GM23248 (cell line): Measurements from ENCODE around the gene ITK. TPM values are rescaled to one million over a fixed set of nuclear protein-coding genes. Genes with fewer than 3 reads are reported as not detected.

Experiments used
- DNase-seq: peaks from one replicate; pipeline ENCODE4 v3.0.0-alpha.2; 2015
- H2AFZ ChIP-seq: fragments of 200-600 bp; sonication (generic); 2 replicates; pipeline ENCODE4 v1.6.1; 2016; ENCODE audit warnings: antibody characterized with exemption
- H3F3A ChIP-seq: fragments of 200-600 bp; sonication (generic); 2 replicates; pipeline ENCODE4 v1.6.1; 2016; ENCODE audit warnings: mild to moderate bottlenecking, antibody characterized with exemption, mixed run types; ENCODE audit not compliant: insufficient read depth
- H3K27ac ChIP-seq: fragments of 200-600 bp; sonication (generic); 2 replicates; pipeline ENCODE4 v1.5.1; 2016; ENCODE audit warnings: mild to moderate bottlenecking
- H3K27me3 ChIP-seq: fragments of 200-600 bp; sonication (generic); replicated peaks from 2 replicates; pipeline ENCODE4 v1.6.1; 2016; ENCODE audit warnings: mild to moderate bottlenecking; ENCODE audit not compliant: insufficient read depth
- H3K36me3 ChIP-seq: fragments of 200-600 bp; sonication (generic); 2 replicates; pipeline ENCODE4 v1.6.1; 2016; ENCODE audit warnings: low read depth, mild to moderate bottlenecking
- H3K4me1 ChIP-seq: fragments of 200-600 bp; sonication (generic); 2 replicates; pipeline ENCODE4 v1.6.1; 2016; ENCODE audit warnings: mild to moderate bottlenecking; ENCODE audit not compliant: insufficient read depth
- H3K4me2 ChIP-seq: fragments of 200-600 bp; sonication (generic); one replicate; pipeline ENCODE4 v1.6.1; 2016; ENCODE audit warnings: mild to moderate bottlenecking; ENCODE audit not compliant: unreplicated experiment
- H3K4me3 ChIP-seq: fragments of 200-600 bp; sonication (generic); 2 replicates; pipeline ENCODE4 v1.5.1; 2016; ENCODE audit warnings: mild to moderate bottlenecking
- H3K79me2 ChIP-seq: fragments of 200-600 bp; sonication (generic); 2 replicates; pipeline ENCODE4 v1.6.1; 2016; ENCODE audit warnings: mild to moderate bottlenecking; ENCODE audit not compliant: insufficient read depth
- H3K9ac ChIP-seq: fragments of 200-600 bp; sonication (generic); 2 replicates; pipeline ENCODE4 v1.6.1; 2016; ENCODE audit warnings: mild to moderate bottlenecking
- H3K9me2 ChIP-seq: fragments of 200-600 bp; sonication (generic); 2 replicates; pipeline ENCODE4 v1.6.1; 2016; ENCODE audit warnings: mixed run types, mild to moderate bottlenecking, moderate library complexity; ENCODE audit not compliant: insufficient read depth
- H3K9me3 ChIP-seq: fragments of 200-600 bp; sonication (generic); one replicate; pipeline ENCODE4 v1.6.1; 2017; ENCODE audit warnings: low read depth
- H4K20me1 ChIP-seq: fragments of 200-600 bp; sonication (generic); 2 replicates; pipeline ENCODE4 v1.6.0; 2016; ENCODE audit not compliant: insufficient read depth
- EZH2 ChIP-seq: fragments of 200-600 bp; sonication (generic); IDR thresholded peaks from 2 replicates; pipeline ENCODE4 v1.6.1; 2018; ENCODE audit warnings: antibody characterized with exemption, mild to moderate bottlenecking; ENCODE audit not compliant: insufficient read depth, poor library complexity, severe bottlenecking
- EZH2phosphoT487 ChIP-seq: fragments of 200-600 bp; sonication (generic); IDR thresholded peaks from 2 replicates; pipeline ENCODE4 v1.6.1; 2018; ENCODE audit warnings: antibody characterized with exemption, moderate library complexity, mild to moderate bottlenecking, low read depth; ENCODE audit not compliant: insufficient read depth
- WGBS, 2 experiments: methylation state at CpG; one replicate each; pipeline ENCODE4 v1.1.6; 2015 to 2017; ENCODE audit warnings: low lambda C conversion rate in 2 of 2, low coverage in 1 of 2; ENCODE audit errors: missing lambda C conversion rate in 2 of 2; 5-methylcytosine and 5-hydroxymethylcytosine counted together
- in situ Hi-C: fragments of 300-500 bp; cut with MboI; formaldehyde crosslinking; loops from 2 replicates; pipeline ENCODE4 v1.15.0; 2020
- polyA plus RNA-seq: library from polyadenylated mRNA; unstranded; fragments of >200 nt; fragmentation: Nextera tagmentation; extraction: Ambion mirVana; gene quantifications from 2 replicates; pipeline ENCODE4 v1.2.1, GENCODE V29; 2016
- total RNA-seq: library from RNA; depleted of rRNA; stranded (reverse); fragments of >200 nt; shearing (Covaris generic); gene quantifications from 2 replicates; pipeline ENCODE4 v1.2.3, GENCODE V29; 2014

The ITK gene
- total and polyA plus RNA-seq, 2 experiments from 2014 or later = 0.11 TPM; not detected in 1

- Histone ChIP-seq H3K27ac (no peak overlapping the region), H4K20me1 (no peaks in the 10 kb centered on the region), H3K79me2 (no peaks in the 10 kb centered on the region), H3K36me3 (no peaks in the 10 kb centered on the region), H3K9me3 (no peaks in the 10 kb centered on the region), H3K9ac (no peak overlapping the region), H3K4me3 (no peak overlapping the region), H3K27me3 (no peaks in the 10 kb centered on the region; the same call in 1 of the 2 replicates), H3K9me2 (no peaks in the 10 kb centered on the region), H2AFZ (no peak overlapping the region), H3K4me2 (no peak overlapping the region), H3F3A (no peaks in the 10 kb centered on the region), H3K4me1 (no peaks in the 10 kb centered on the region)
- DNase-seq = no peak
- WGBS, 2 experiments = 52 to 56% methylated on average over 3 of the region's 3 CpGs
- TF ChIP-seq EZH2phosphoT487 = no peak
- no peak for TF ChIP-seq EZH2
- in situ Hi-C loops = no loop called here
These were observed 29.6 kb upstream of the ITK start for GRCh38 chr5:157150995-157151394.

DNA sequence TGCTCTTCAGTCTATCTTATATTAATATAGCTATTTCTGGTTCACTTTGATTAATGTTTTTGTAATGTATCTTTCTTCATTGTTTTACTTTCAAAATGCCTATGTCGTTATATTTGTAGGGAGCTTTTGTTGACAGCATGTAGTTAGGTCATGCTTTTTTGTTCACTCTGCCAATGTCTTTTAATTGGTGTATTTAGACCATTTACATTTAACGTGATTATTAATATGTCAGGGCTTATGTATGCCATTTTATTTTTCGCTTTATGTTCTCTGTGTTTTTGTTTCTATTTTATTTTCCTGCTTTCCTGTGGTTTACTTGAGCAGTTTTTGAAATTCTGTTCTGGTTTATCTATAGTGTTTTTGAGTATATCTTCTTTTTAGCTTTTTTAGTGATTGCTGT is 25.3 kb upstream of the ITK start:
- in situ Hi-C loops = no loop called here
- no peak for TF ChIP-seq EZH2
- TF ChIP-seq EZH2phosphoT487 = no peak
- Histone ChIP-seq H3K9ac (no peak overlapping the region), H3K36me3 (no peaks in the 10 kb centered on the region), H2AFZ (no peak overlapping the region), H3K4me3 (no peak overlapping the region), H3K9me2 (no peaks in the 10 kb centered on the region), H3K27ac (no peak overlapping the region), H3K27me3 (peaks cover 8% of the 10 kb centered on the region), H4K20me1 (no peaks in the 10 kb centered on the region), H3K9me3 (no peaks in the 10 kb centered on the region), H3K79me2 (no peaks in the 10 kb centered on the region), H3F3A (no peaks in the 10 kb centered on the region), H3K4me2 (no peak overlapping the region), H3K4me1 (no peaks in the 10 kb centered on the region)
- DNase-seq = no peak
- 65 to 69% methylated on average over 3 of the region's 3 CpGs for WGBS, 2 experiments

DNA sequence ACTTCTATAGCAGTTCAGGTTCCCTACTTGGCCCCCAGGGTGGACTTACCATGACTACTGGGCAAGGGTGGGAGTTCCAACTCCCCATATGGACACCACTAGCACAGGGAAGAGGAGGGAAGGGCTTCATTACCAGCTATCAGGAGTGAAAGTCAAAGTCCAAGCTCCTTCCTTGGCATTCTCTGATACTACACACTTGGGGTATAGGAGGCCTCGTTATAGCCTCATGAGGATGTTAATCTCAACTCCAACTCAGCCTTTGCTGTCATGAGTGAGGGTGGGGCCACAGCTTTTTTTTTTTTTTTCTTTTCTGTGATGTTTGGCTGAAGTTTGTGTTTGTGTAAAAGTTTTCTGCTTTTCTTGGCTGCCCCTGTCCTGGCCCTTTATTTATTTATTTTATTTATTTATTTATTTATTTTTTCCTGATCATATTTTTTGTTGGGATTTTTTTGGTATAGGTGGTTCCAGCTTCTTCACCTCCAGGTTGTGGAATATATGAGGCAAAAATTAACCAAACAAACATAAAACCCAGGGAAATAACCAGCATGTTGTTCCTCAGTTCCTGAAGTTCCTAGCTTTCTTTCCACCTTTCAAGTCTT is 23.2 kb upstream of the ITK start:
- Histone ChIP-seq H3K27me3 (peaks cover 26% of the 10 kb centered on the region), H2AFZ (no peak overlapping the region), H4K20me1 (no peaks in the 10 kb centered on the region), H3K4me2 (no peak overlapping the region), H3K4me1 (no peaks in the 10 kb centered on the region), H3K9me2 (no peaks in the 10 kb centered on the region), H3F3A (no peaks in the 10 kb centered on the region), H3K4me3 (no peak overlapping the region), H3K79me2 (no peaks in the 10 kb centered on the region), H3K9ac (no peak overlapping the region), H3K36me3 (no peaks in the 10 kb centered on the region), H3K9me3 (no peaks in the 10 kb centered on the region), H3K27ac (no peak overlapping the region)
- WGBS, 2 experiments = 75 to 84% methylated on average over 1 of the region's 1 CpG
- in situ Hi-C loops = no loop called here
- TF ChIP-seq EZH2phosphoT487 (no peak), EZH2 (no peak)
- DNase-seq = no peak

GRCh38 chr5:157159209-157159751 is 21.4 kb upstream of the ITK start:
- Histone ChIP-seq H3K27me3 (peaks cover 33% of the 10 kb centered on the region), H3K9ac (no peak overlapping the region), H3K27ac (no peak overlapping the region), H4K20me1 (no peaks in the 10 kb centered on the region), H3F3A (no peaks in the 10 kb centered on the region), H3K36me3 (no peaks in the 10 kb centered on the region), H3K4me2 (no peak overlapping the region), H3K4me3 (no peak overlapping the region), H3K79me2 (no peaks in the 10 kb centered on the region), H3K9me3 (no peaks in the 10 kb centered on the region), H2AFZ (no peak overlapping the region), H3K4me1 (no peaks in the 10 kb centered on the region), H3K9me2 (no peaks in the 10 kb centered on the region)
- DNase-seq = peak; percentile 27
- in situ Hi-C loops = no loop called here
- no peak for TF ChIP-seq EZH2phosphoT487
- TF ChIP-seq EZH2 = no peak
- 51% methylated on average over 6 of the region's 6 CpGs for WGBS, 2 experiments

- Histone ChIP-seq H3K27me3 (peaks cover 35% of the 10 kb centered on the region), H3K9me3 (no peaks in the 10 kb centered on the region), H3K9ac (no peak overlapping the region), H3K4me3 (no peak overlapping the region), H3K36me3 (no peaks in the 10 kb centered on the region), H3K4me1 (no peaks in the 10 kb centered on the region), H3K79me2 (no peaks in the 10 kb centered on the region), H3K4me2 (no peak overlapping the region), H4K20me1 (no peaks in the 10 kb centered on the region), H3K27ac (no peak overlapping the region), H3F3A (no peaks in the 10 kb centered on the region), H3K9me2 (no peaks in the 10 kb centered on the region), H2AFZ (no peak overlapping the region)
- in situ Hi-C loops = no loop called here
- no peak for DNase-seq
- WGBS, 2 experiments = 45 to 49% methylated on average over 4 of the region's 4 CpGs
- TF ChIP-seq EZH2phosphoT487 = no peak
These were observed 20.6 kb upstream of the ITK start for GRCh38 chr5:157160001-157160400.
